ENCODE results near the gene MARCHF3. TPM values are rescaled to one million over a fixed set of nuclear protein-coding genes. Genes with fewer than 3 reads are reported as not detected.

MARCHF3 gene
- total RNA-seq, 1 experiment from 2014 or later, result 1.1 TPM

- no TSS peak for BruUV-seq (replicated peaks)
- CTCF ChIA-PET, result no interaction called here
Measured at GRCh38 chr5:126837906-126838539, 192.3 kb downstream of the MARCHF3 start.

GRCh38 chr5:126837242-126837641 lies 193.1 kb downstream of the MARCHF3 start:
- H3K27me3 ChIP-seq (replicated peaks; ENCODE audit: insufficient read depth, low read depth, low read length, poor library complexity), result no peaks in the 10 kb centered on the region
- ChIA-PET POLR2A (ENCODE audit: low non-redundant PET) (no interaction called here), CTCF (no interaction called here)
- no peak for TF ChIP-seq EZH2 (IDR thresholded peaks at IDR 0.05; ENCODE audit: borderline replicate concordance, low read depth, low read length, poor library complexity, severe bottlenecking)
- no peak for TF ChIP-seq CTCF (conservative IDR thresholded peaks at IDR 0.05; ENCODE audit: low read depth, low read length)
- no TSS peak for BruUV-seq (replicated peaks)
- intact Hi-C loops (cut with micrococcal nuclease; ENCODE audit: unreplicated experiment), result no loop called here
- H3K4me3 ChIP-seq (ENCODE audit: low read depth, low read length, poor library complexity, severe bottlenecking), result no peak overlapping the region
- H3K27ac ChIP-seq (ENCODE audit: low read depth, low read length, poor library complexity, severe bottlenecking), result no peak overlapping the region
- H3K9me3 ChIP-seq (ENCODE audit: low read depth, low read length, poor library complexity, severe bottlenecking), result no peaks in the 10 kb centered on the region
- no peaks in the 10 kb centered on the region for H3K4me1 ChIP-seq (ENCODE audit: insufficient read depth, low read length, poor library complexity, severe bottlenecking)
- DNase-seq (ENCODE audit: low spot score), result no peak
- H3K36me3 ChIP-seq (ENCODE audit: insufficient read depth, low read length, poor library complexity, severe bottlenecking), result peaks cover 61% of the 10 kb centered on the region

More at GRCh38 chr5:126837906-126838539, 192.3 kb downstream of the MARCHF3 start:
- no peak overlapping the region for H3K4me3 ChIP-seq (ENCODE audit: low read depth, low read length, poor library complexity, severe bottlenecking)
- no peak overlapping the region for H3K27ac ChIP-seq (ENCODE audit: low read depth, low read length, poor library complexity, severe bottlenecking)
- intact Hi-C loops (cut with micrococcal nuclease; ENCODE audit: unreplicated experiment), result no loop called here
- POLR2A ChIA-PET (ENCODE audit: low non-redundant PET), result no interaction called here
- H3K27me3 ChIP-seq (replicated peaks; ENCODE audit: insufficient read depth, low read depth, low read length, poor library complexity), result no peaks in the 10 kb centered on the region
- TF ChIP-seq EZH2 (IDR thresholded peaks at IDR 0.05; ENCODE audit: borderline replicate concordance, low read depth, low read length, poor library complexity, severe bottlenecking) (no peak), CTCF (conservative IDR thresholded peaks at IDR 0.05; ENCODE audit: low read depth, low read length) (no peak; the same call in 1 of the 2 replicates)
- H3K4me1 ChIP-seq (ENCODE audit: insufficient read depth, low read length, poor library complexity, severe bottlenecking), result no peaks in the 10 kb centered on the region
- H3K36me3 ChIP-seq (ENCODE audit: insufficient read depth, low read length, poor library complexity, severe bottlenecking), result peaks cover 53% of the 10 kb centered on the region
- no peak for DNase-seq (ENCODE audit: low spot score)
- no peaks in the 10 kb centered on the region for H3K9me3 ChIP-seq (ENCODE audit: low read depth, low read length, poor library complexity, severe bottlenecking)

- Histone ChIP-seq H3K36me3 (ENCODE audit: insufficient read depth, low read length, poor library complexity, severe bottlenecking) (peaks cover 65% of the 10 kb centered on the region), H3K27me3 (replicated peaks; ENCODE audit: insufficient read depth, low read depth, low read length, poor library complexity) (no peaks in the 10 kb centered on the region), H3K27ac (ENCODE audit: low read depth, low read length, poor library complexity, severe bottlenecking) (no peak overlapping the region), H3K4me3 (ENCODE audit: low read depth, low read length, poor library complexity, severe bottlenecking) (no peak overlapping the region), H3K4me1 (ENCODE audit: insufficient read depth, low read length, poor library complexity, severe bottlenecking) (no peaks in the 10 kb centered on the region), H3K9me3 (ENCODE audit: low read depth, low read length, poor library complexity, severe bottlenecking) (no peaks in the 10 kb centered on the region)
- ChIA-PET POLR2A (ENCODE audit: low non-redundant PET) (no interaction called here), CTCF (no interaction called here)
- no peak for DNase-seq (ENCODE audit: low spot score)
- BruUV-seq (replicated peaks), result no TSS peak
- TF ChIP-seq EZH2 (IDR thresholded peaks at IDR 0.05; ENCODE audit: borderline replicate concordance, low read depth, low read length, poor library complexity, severe bottlenecking), result no peak
- TF ChIP-seq CTCF (conservative IDR thresholded peaks at IDR 0.05; ENCODE audit: low read depth, low read length), result no peak
- intact Hi-C loops (cut with micrococcal nuclease; ENCODE audit: unreplicated experiment), result no loop called here
Measured at GRCh38 chr5:126836778-126837177, 193.6 kb downstream of the MARCHF3 start.

Data from A673 (cell line).